HEK293 (cell line): ENCODE results near the gene ZNF343.
A peak's percentile ranks its signal among the peaks of the same experiment; 100 is the strongest.

Source experiments
- CTCF ChIA-PET: fragments of 350-600 bp; formaldehyde crosslinking; extraction: SDS; loops from one replicate; lab custom pipeline; 2021; ENCODE audit warnings: antibody characterized with exemption; lab: Yijun Ruan, JAX
- POLR2A ChIA-PET: fragments of 300-600 bp; formaldehyde crosslinking; extraction: SDS; loops from one replicate; lab custom pipeline; 2020; ENCODE audit warnings: antibody characterized with exemption, inconsistent platforms; lab: Yijun Ruan, JAX
- H3K27ac ChIP-seq: fragments of 200-500 bp; sonication (Bioruptor generic); 2 replicates; pipeline ENCODE4 v1.5.1; 2014; ENCODE audit warnings: low read depth, low read length, control low read depth, inconsistent platforms; ENCODE audit errors: extremely low read depth
- H3K36me3 ChIP-seq, 2 experiments: fragments of 200-500 bp in 1 of 2; sonication (Bioruptor generic) in 1 of 2; 1 replicate in 1 of 2; 2 replicates in 1 of 2; pipeline ENCODE4 v1.5.1; 2014 to 2017; ENCODE audit warnings: inconsistent platforms in 2 of 2, low read length in 2 of 2; ENCODE audit not compliant: control insufficient read depth in 2 of 2, insufficient read depth in 1 of 2
- H3K4me1 ChIP-seq: fragments of 200-500 bp; sonication (Bioruptor generic); 2 replicates; pipeline ENCODE4 v1.5.1; 2014; ENCODE audit warnings: mild to moderate bottlenecking, low read length, inconsistent platforms; ENCODE audit not compliant: control insufficient read depth, insufficient read depth
- H3K4me3 ChIP-seq: 2 replicates; pipeline ENCODE4 v1.5.1; 2011; ENCODE audit warnings: low read depth, mild to moderate bottlenecking, control low read depth, low read length, moderate library complexity
- H3K9me3 ChIP-seq: fragments of 200-500 bp; sonication (Bioruptor generic); 2 replicates; pipeline ENCODE4 v1.5.1; 2014; ENCODE audit warnings: low read depth, low read length, inconsistent platforms; ENCODE audit not compliant: control insufficient read depth, insufficient read depth
- PRDM1 ChIP-seq: fragments of 450-650 bp; formaldehyde crosslinking; IDR thresholded peaks from 2 replicates; pipeline ENCODE4; 2016; ENCODE audit warnings: missing biosample characterization, missing genetic modification characterization
- ZBTB17 ChIP-seq: fragments of 450-650 bp; formaldehyde crosslinking; IDR thresholded peaks from 2 replicates; pipeline ENCODE4 v1.5.1; 2016; ENCODE audit warnings: missing biosample characterization, missing genetic modification characterization
- ZNF140 ChIP-seq: fragments of 450-650 bp; formaldehyde crosslinking; IDR thresholded peaks from 2 replicates; pipeline ENCODE4 v1.5.1; 2016; ENCODE audit warnings: missing biosample characterization, missing genetic modification characterization
- ZNF24 ChIP-seq: fragments of 450-650 bp; formaldehyde crosslinking; IDR thresholded peaks from 2 replicates; pipeline ENCODE4 v1.5.1; 2016; ENCODE audit warnings: missing biosample characterization, missing genetic modification characterization
- ZNF366 ChIP-seq: fragments of 450-650 bp; formaldehyde crosslinking; conservative IDR thresholded peaks from 2 replicates; pipeline ENCODE4 v1.5.1; 2016; ENCODE audit warnings: missing biosample characterization, missing genetic modification characterization
- ZNF394 ChIP-seq: fragments of 450-650 bp; formaldehyde crosslinking; IDR thresholded peaks from 2 replicates; pipeline ENCODE4 v1.5.1; 2016; ENCODE audit warnings: missing biosample characterization, missing genetic modification characterization, mild to moderate bottlenecking, moderate library complexity, borderline replicate concordance
- ZNF48 ChIP-seq: fragments of 450-650 bp; formaldehyde crosslinking; IDR thresholded peaks from 2 replicates; pipeline ENCODE4 v1.5.1; 2016; ENCODE audit warnings: missing biosample characterization, missing genetic modification characterization
- ZNF664 ChIP-seq: fragments of 450-650 bp; formaldehyde crosslinking; IDR thresholded peaks from 2 replicates; pipeline ENCODE4 v1.5.1; 2016; ENCODE audit warnings: missing biosample characterization, missing genetic modification characterization
- ZNF792 ChIP-seq: fragments of 450-650 bp; formaldehyde crosslinking; IDR thresholded peaks from 2 replicates; pipeline ENCODE4 v1.5.1; 2016; ENCODE audit warnings: missing biosample characterization, missing genetic modification characterization
- ZNF830 ChIP-seq: fragments of 450-650 bp; IDR thresholded peaks from 2 replicates; pipeline ENCODE4 v1.5.0; 2018; ENCODE audit warnings: missing biosample characterization, missing genetic modification characterization, low read depth, mild to moderate bottlenecking, moderate library complexity
- TF ChIP-seq, protein P1 (sequence below): fragments of 450-650 bp; formaldehyde crosslinking; IDR thresholded peaks from 2 replicates; pipeline ENCODE4 v1.5.1; 2016; ENCODE audit warnings: missing biosample characterization, missing genetic modification characterization
- TF ChIP-seq, protein P2 (sequence below): fragments of 450-650 bp; formaldehyde crosslinking; IDR thresholded peaks from 2 replicates; pipeline ENCODE4 v1.5.1; 2017; ENCODE audit warnings: missing biosample characterization, missing genetic modification characterization

The ZNF343 gene

DNA sequence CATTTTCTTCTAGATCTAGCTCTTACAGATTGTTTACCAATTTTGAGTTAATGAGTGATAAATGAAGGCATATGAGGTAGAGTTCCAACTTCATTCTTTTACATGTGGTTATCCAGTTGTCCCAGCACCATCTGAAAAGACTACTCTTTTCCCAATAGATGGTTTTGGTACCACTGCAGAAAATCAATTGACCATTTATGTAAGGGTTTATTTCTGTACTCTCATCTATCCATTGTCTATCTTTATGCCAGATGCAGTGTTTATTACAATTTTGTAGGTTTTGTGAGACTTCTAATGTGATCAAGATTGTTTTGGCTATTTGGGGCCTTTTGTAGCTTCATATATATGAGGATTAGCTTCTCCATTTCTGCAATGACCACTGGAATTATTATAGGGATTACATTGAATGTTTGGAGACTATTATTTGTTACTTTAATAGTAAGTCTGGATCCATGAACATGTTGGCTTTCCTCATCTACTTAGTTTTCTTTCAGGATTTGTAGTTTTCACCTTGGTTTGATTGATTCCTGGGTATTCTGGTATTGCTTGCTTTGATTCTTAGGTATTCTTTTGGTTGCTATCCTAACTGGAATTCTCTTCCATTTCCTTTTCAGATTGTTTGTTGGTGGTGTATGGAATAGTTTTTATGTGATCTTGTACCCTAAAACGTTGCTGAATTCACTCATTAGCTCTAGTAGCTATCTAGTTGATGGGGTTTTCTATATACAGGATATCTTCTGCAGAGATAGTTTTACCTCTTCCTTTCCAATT lies 48.5 kb downstream of the ZNF343 start (continued):
- TF ChIP-seq, protein P1, sequence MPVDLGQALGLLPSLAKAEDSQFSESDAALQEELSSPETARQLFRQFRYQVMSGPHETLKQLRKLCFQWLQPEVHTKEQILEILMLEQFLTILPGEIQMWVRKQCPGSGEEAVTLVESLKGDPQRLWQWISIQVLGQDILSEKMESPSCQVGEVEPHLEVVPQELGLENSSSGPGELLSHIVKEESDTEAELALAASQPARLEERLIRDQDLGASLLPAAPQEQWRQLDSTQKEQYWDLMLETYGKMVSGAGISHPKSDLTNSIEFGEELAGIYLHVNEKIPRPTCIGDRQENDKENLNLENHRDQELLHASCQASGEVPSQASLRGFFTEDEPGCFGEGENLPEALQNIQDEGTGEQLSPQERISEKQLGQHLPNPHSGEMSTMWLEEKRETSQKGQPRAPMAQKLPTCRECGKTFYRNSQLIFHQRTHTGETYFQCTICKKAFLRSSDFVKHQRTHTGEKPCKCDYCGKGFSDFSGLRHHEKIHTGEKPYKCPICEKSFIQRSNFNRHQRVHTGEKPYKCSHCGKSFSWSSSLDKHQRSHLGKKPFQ (tag by site-specific recombination): no peak
- TF ChIP-seq, protein P2, sequence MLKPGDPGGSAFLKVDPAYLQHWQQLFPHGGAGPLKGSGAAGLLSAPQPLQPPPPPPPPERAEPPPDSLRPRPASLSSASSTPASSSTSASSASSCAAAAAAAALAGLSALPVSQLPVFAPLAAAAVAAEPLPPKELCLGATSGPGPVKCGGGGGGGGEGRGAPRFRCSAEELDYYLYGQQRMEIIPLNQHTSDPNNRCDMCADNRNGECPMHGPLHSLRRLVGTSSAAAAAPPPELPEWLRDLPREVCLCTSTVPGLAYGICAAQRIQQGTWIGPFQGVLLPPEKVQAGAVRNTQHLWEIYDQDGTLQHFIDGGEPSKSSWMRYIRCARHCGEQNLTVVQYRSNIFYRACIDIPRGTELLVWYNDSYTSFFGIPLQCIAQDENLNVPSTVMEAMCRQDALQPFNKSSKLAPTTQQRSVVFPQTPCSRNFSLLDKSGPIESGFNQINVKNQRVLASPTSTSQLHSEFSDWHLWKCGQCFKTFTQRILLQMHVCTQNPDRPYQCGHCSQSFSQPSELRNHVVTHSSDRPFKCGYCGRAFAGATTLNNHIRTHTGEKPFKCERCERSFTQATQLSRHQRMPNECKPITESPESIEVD: no peak
- TF ChIP-seq, all 188 proteins: peak for 0

DNA sequence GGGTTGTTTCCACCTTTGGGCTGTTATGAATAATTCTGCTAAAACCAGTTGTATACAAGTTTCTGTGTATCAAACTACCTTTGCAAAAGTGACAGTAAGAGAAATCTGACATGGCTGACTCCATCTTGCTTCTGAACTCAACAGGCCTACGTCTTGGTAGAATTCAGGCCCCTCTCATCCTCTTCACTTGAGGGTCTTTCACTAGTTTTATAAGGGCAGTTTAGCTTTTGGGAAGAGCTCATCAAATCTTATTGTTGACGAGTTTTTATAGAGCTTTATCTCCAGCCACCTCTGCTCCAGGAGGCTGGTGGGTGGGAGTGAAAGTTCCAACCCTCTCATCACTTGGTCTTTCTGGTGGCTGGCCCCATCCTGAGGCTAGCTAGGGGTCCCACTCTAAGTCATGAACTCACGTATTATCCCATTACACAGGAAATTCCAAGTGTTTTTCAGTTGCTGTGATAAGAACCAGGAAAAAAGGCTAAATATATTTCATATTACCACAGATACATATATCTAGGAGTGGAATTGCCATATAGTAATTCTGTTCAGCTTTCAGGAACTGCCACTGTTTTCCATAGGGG lies 49.7 kb downstream of the ZNF343 start:
- Histone ChIP-seq H3K4me1 (no peaks in the 10 kb centered on the region), H3K4me3 (no peak overlapping the region), H3K9me3 (no peaks in the 10 kb centered on the region), H3K27ac (no peak overlapping the region), H3K36me3 (peaks cover 37 to 43% of the 10 kb centered on the region in 2 experiments)
- TF ChIP-seq ZNF48 (tag by site-specific recombination): no peak
- peak; percentile 42; the same call in 1 of the 2 replicates for TF ChIP-seq ZNF140 (tag by site-specific recombination)
- TF ChIP-seq PRDM1: peak; percentile 30; the same call in 1 of the 2 replicates
- CTCF ChIA-PET: interaction anchor here (0.6 to 1.5 kb wide), 4 partner anchors 8 to 311 kb away, joined by 3 to 7 read pairs (median 4); no protein-coding TSS in a partner anchor
- POLR2A ChIA-PET: interaction anchor here (7.6 kb wide), 1 partner anchor 11 kb away, joined by 51 read pairs; the partner anchor contains the start of gene SNRPB

DNA sequence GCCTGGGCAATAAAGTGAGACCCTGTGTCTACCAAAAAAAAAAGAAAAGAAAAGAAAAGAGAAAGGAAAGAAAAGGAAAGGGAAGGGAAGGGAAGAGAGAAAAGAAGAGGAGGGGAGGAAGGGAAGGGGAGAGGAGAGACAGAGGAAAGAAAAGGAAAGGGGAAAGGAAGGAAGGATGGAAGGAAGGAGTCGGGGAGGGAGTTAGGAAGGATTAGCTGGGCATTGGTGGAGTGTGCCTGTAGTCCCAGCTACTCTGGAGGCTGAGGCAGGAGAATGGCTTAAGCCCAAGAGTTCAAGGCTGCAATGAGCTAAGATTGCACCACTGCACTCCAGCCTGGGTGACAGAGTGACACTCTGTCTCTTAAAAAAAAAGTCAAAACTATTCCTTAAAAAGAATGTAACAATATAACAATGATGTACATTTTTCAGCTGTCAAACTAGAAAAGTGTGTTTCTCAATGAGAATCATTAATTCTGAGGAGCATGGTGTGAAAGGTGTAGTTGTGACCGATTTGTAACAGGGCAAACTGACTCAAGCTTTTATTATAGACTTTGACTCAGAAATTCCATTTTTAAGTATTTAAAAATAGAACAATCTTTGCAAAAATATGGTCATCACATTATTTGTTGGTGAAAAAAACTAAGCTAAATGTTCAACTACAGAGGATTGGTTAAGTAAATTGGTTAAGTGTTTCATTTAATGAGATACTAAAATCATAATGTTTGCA lies 52.8 kb downstream of the ZNF343 start:
- H3K27ac ChIP-seq: no peak overlapping the region

DNA sequence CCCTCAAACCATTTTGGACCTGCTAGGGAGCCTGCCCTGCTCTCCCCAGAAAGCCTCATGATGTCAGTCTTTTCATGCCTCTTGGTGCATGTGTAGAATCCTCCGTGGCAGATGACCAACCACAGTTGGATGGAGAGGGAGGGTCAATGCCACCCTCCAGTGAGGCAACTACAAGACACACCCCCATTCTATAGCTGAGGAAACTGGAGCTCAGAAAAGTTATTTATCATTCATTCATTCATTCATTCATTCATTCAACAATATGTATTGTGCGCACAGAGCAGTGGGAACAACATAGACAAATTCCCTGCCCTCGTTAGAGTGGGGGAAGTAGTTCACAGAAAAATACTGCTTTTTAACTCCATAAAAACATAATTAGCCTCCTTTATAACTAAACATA lies 54.9 kb downstream of the ZNF343 start:
- no peaks in the 10 kb centered on the region for H3K36me3 ChIP-seq
- ChIA-PET POLR2A (no interaction called here), CTCF (interaction anchor here (0.6 to 4.8 kb wide), 22 partner anchors 9 to 690 kb away, joined by 3 to 68 read pairs (median 4); no protein-coding TSS in a partner anchor)
- no peaks in the 10 kb centered on the region for H3K9me3 ChIP-seq
- H3K27ac ChIP-seq: no peak overlapping the region
- TF ChIP-seq ZNF24 (peak; percentile 47; the same call in 1 of the 2 replicates), ZNF830 (tag by site-specific recombination) (no peak)
- no peaks in the 10 kb centered on the region for H3K4me1 ChIP-seq
- no peak overlapping the region for H3K4me3 ChIP-seq

More for the DNA sequence above, 52.8 kb downstream of the ZNF343 start:
- CTCF ChIA-PET: interaction anchor here (0.5 to 1.6 kb wide), 14 partner anchors 13 to 1078 kb away, joined by 3 to 7 read pairs (median 3); no protein-coding TSS in a partner anchor
- TF ChIP-seq ZNF664 (tag by site-specific recombination) (peak; percentile 85), ZNF366 (tag by site-specific recombination) (peak; percentile 85), PRDM1 (peak; percentile 99), ZNF792 (tag by site-specific recombination) (no peak), ZNF394 (tag by site-specific recombination) (peak; percentile 92; the same call in 1 of the 2 replicates), ZBTB17 (tag by site-specific recombination) (peak; percentile 26; the same call in 1 of the 2 replicates)
- TF ChIP-seq, all 188 proteins: peak for 5
- POLR2A ChIA-PET: interaction anchor here (0.7 to 7.6 kb wide), 3 partner anchors 9 to 249 kb away, joined by 3 to 51 read pairs (median 6); partner anchors contain the start of gene SNRPB
- Histone ChIP-seq H3K9me3 (no peaks in the 10 kb centered on the region), H3K4me3 (no peak overlapping the region), H3K36me3 (peaks cover 8 to 13% of the 10 kb centered on the region in 2 experiments; a peak in 2 of 3 replicates), H3K4me1 (no peaks in the 10 kb centered on the region)
